Common myeloid progenitor, CD34-positive (primary cell): ENCODE results near the gene ADPRHL1.

Experiments
- CTCF ChIA-PET: fragments of 350-600 bp; sonication (Branson Sonifier 250); formaldehyde crosslinking; loops from one replicate; lab custom pipeline; 2021; ENCODE audit warnings: antibody characterized with exemption; lab: Charles Lee
- POLR2A ChIA-PET: fragments of 350-600 bp; sonication (Branson Sonifier 250); formaldehyde crosslinking; loops from one replicate; lab custom pipeline; 2021; ENCODE audit warnings: antibody characterized with exemption; lab: Charles Lee
- DNase-seq, 3 donors: peaks; one replicate each; pipeline versions ENCODE4 v3.0.0 to v3.0.0-alpha.2; 2013
- H3K27ac ChIP-seq, 2 experiments: 1 replicate in 1 of 2; 2 replicates in 1 of 2; pipeline ENCODE4 v1.7.0; 2013; ENCODE audit warnings: inconsistent platforms in 2 of 2, low read length in 2 of 2, mild to moderate bottlenecking in 2 of 2, low read depth in 1 of 2, moderate library complexity in 1 of 2; ENCODE audit not compliant: severe bottlenecking in 2 of 2, insufficient read depth in 1 of 2, poor library complexity in 1 of 2
- H3K27me3 ChIP-seq, 5 experiments: replicated peaks in 2 of 5; 1 replicate in 3 of 5; 2 replicates in 2 of 5; pipeline versions ENCODE4 v1.6.1 to v1.7.0; 2013; ENCODE audit warnings: low read length in 4 of 5, mild to moderate bottlenecking in 2 of 5, moderate library complexity in 2 of 5, inconsistent platforms in 1 of 5; ENCODE audit not compliant: insufficient read depth in 5 of 5, control insufficient read depth in 4 of 5
- H3K36me3 ChIP-seq, 4 experiments: 1 replicate in 2 of 4; 2 replicates in 2 of 4; pipeline versions ENCODE4 v1.6.1 to v1.7.0; 2013; ENCODE audit warnings: low read length in 3 of 4, control low read depth in 1 of 4, mild to moderate bottlenecking in 1 of 4; ENCODE audit not compliant: control insufficient read depth in 4 of 4, insufficient read depth in 4 of 4
- H3K4me1 ChIP-seq, 4 experiments: 1 replicate in 3 of 4; 2 replicates in 1 of 4; pipeline versions ENCODE4 v1.6.1 to v1.7.1; 2013; ENCODE audit warnings: low read length in 3 of 4, mild to moderate bottlenecking in 3 of 4, control low read depth in 1 of 4, inconsistent platforms in 1 of 4, moderate library complexity in 1 of 4; ENCODE audit not compliant: control insufficient read depth in 4 of 4, insufficient read depth in 4 of 4; ENCODE audit errors: control extremely low read depth in 1 of 4
- H3K4me3 ChIP-seq, 7 experiments: 1 replicate in 4 of 7; 2 replicates in 3 of 7; pipeline versions ENCODE4 v1.5.1 to v1.7.0; 2013; ENCODE audit warnings: mild to moderate bottlenecking in 7 of 7, low read length in 6 of 7, moderate library complexity in 6 of 7, inconsistent platforms in 2 of 7, low read depth in 2 of 7, control low read depth in 1 of 7; ENCODE audit not compliant: insufficient read depth in 4 of 7, control insufficient read depth in 1 of 7; ENCODE audit errors: extremely low read depth in 1 of 7
- H3K9me3 ChIP-seq, 5 experiments: 1 replicate in 4 of 5; 2 replicates in 1 of 5; pipeline versions ENCODE4 v1.6.1 to v1.7.1; 2013; ENCODE audit warnings: low read length in 4 of 5, mild to moderate bottlenecking in 2 of 5, inconsistent platforms in 1 of 5, low read depth in 1 of 5, moderate library complexity in 1 of 5; ENCODE audit not compliant: control insufficient read depth in 4 of 5, insufficient read depth in 2 of 5; ENCODE audit errors: control extremely low read depth in 1 of 5
- WGBS: methylation state at CpG from one replicate; pipeline ENCODE4 v1.1.5; 2013; ENCODE audit not compliant: insufficient coverage; 5-methylcytosine and 5-hydroxymethylcytosine counted together

Gene ADPRHL1

DNA sequence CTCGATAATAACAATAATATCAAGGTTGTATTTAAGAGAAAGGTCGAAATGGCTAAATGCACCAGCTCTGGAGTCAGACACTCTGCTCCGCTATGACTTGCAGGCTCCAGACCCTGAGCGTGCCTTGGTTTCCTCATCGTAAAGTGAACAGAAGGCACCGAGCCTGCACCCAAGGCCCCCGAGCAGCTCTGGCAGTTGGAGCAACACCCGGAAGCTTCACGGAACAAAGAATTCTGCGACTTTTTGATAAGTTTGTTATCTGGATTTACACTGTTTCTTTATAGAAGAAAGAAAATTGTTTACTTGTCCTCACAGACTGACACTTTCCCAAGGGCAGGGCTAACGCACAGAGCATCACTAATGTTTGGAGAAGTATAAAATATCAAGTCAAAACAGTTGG is 93.7 kb downstream of the ADPRHL1 start:
- H3K4me1 ChIP-seq, result peaks cover 0 to 15% (median 10%) of the 10 kb centered on the region in 4 experiments
- no peaks in the 10 kb centered on the region for H3K36me3 ChIP-seq
- no peaks in the 10 kb centered on the region for H3K9me3 ChIP-seq
- ChIA-PET POLR2A (interaction anchor here (0.5 kb wide), 1 partner anchor 808 kb away, joined by 3 read pairs; no protein-coding TSS in a partner anchor), CTCF (interaction anchor here (0.7 kb wide), 1 partner anchor 24 kb away, joined by 3 read pairs; no protein-coding TSS in a partner anchor)
- H3K27me3 ChIP-seq, result peaks cover 0 to 44% (median 23%) of the 10 kb centered on the region in 5 experiments
- H3K27ac ChIP-seq, result no peak overlapping the region
- DNase-seq, result peak in 1 of 3 donors; percentile 13
- 84% methylated on average over 7 of the region's 11 CpGs for WGBS
- no peak overlapping the region for H3K4me3 ChIP-seq

DNA sequence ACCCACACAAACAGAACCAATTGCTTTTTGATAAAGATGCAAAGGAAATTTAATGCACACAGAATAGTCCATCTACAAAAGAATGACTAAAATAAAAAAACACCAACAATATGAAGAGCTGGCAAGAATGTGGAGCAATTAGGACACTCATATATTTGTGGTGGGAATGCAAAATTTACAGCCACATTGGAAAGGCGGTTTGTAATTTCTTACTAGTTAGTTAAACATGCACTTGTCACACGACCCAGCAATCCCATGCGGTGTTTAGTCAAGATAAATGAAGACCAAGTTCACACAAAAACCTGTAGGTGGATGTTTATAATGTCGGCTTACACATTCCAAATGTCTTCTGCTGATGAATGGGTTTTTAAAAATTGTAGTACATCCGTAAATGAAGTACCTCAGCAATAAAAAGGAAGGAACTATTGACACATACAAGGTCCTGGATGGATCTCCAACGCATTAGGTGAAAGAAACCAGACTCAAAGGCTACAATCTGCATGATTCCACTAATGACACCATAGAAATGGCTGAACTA is 94.6 kb downstream of the ADPRHL1 start:
- no peaks in the 10 kb centered on the region for H3K36me3 ChIP-seq
- 90% methylated on average over 6 of the region's 6 CpGs for WGBS
- H3K4me3 ChIP-seq, result no peak overlapping the region
- no peak overlapping the region for H3K27ac ChIP-seq
- H3K9me3 ChIP-seq, result no peaks in the 10 kb centered on the region
- CTCF ChIA-PET, result interaction anchor here (0.7 kb wide), 1 partner anchor 23 kb away, joined by 3 read pairs; no protein-coding TSS in a partner anchor
- peaks cover 0 to 10% (median 7%) of the 10 kb centered on the region in 4 experiments for H3K4me1 ChIP-seq
- H3K27me3 ChIP-seq, result peaks cover 0 to 41% (median 23%) of the 10 kb centered on the region in 5 experiments
- POLR2A ChIA-PET, result interaction anchor here (0.5 kb wide), 1 partner anchor 809 kb away, joined by 3 read pairs; no protein-coding TSS in a partner anchor
- no peak for DNase-seq

DNA sequence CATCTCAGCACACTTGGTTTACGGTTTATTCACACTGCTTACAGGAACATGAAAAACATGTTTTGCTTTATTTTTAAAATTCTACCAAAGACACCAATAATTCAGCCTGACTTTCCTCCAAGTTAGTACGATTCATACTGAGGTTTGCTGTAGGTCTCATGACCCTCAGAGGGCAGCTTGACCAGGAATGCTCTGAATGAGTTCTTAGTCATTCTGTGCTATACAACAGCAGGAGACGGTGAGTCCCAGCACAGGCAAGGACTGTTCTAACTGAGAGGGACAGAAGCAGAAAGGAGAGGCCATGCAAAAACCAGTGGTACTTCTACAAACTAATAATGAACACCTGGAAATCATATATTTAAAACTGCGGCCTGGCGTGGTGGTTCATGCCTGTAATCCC is 95.8 kb downstream of the ADPRHL1 start:
- H3K27ac ChIP-seq, result no peak overlapping the region
- no peaks in the 10 kb centered on the region for H3K9me3 ChIP-seq
- peaks cover 0 to 6% (median 4%) of the 10 kb centered on the region in 4 experiments for H3K4me1 ChIP-seq
- no peak for DNase-seq
- ChIA-PET POLR2A (no interaction called here), CTCF (no interaction called here)
- H3K36me3 ChIP-seq, result no peaks in the 10 kb centered on the region
- H3K4me3 ChIP-seq, result no peak overlapping the region
- WGBS, result 96% methylated on average over 5 of the region's 5 CpGs
- peaks cover 0 to 30% (median 19%) of the 10 kb centered on the region in 5 experiments for H3K27me3 ChIP-seq

DNA sequence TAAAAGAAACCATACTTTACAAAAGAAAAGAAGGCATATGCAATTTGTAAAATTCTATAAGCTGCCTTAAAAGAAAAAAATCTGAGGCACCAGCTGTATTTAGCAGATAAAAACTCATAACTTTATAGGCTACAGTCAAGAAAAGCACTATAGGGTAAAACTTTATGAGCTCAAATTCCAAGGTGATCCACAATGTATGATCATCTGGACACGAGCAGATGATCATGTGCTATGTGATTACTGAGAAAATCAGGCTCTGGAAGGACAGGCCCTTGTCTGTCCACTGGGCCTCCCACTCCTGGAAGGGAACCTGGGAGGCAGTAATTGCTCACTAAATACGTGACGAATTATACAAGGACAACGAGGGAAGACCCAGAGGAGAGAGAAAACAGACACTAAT is 96.7 kb downstream of the ADPRHL1 start:
- Histone ChIP-seq H3K4me1 (peaks cover 0 to 6% (median 4%) of the 10 kb centered on the region in 4 experiments), H3K27ac (no peak overlapping the region), H3K27me3 (peaks cover 0 to 23% (median 14%) of the 10 kb centered on the region in 5 experiments), H3K9me3 (no peaks in the 10 kb centered on the region), H3K36me3 (no peaks in the 10 kb centered on the region), H3K4me3 (no peak overlapping the region)
- POLR2A ChIA-PET, result no interaction called here
- CTCF ChIA-PET, result interaction anchor here (1.3 kb wide), 1 partner anchor 33 kb away, joined by 3 read pairs; no protein-coding TSS in a partner anchor
- WGBS, result 56% methylated on average over 3 of the region's 4 CpGs
- no peak for DNase-seq

DNA sequence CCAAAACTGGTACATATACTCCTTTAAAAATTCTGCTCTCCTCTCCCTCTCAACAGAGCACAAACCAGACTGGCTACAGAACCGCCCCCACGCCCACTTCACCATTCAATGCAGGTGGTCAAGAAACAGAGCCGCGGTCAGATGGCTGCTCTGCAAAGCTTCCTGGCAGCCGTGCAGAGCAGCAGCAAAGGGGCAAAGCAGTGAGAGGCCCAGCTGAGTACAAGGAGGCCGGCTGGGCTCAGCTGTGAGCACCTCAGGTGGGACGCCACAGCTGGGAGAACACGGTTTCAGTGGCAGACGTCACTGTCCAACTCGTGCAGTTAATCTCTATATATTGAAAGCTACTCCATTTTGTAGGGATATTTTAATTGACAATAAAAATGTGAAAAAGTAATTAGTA is 97.7 kb downstream of the ADPRHL1 start:
- ChIA-PET CTCF (interaction anchor here (1.3 kb wide), 1 partner anchor 32 kb away, joined by 3 read pairs; no protein-coding TSS in a partner anchor), POLR2A (no interaction called here)
- no peak for DNase-seq
- Histone ChIP-seq H3K4me3 (no peak overlapping the region), H3K27ac (no peak overlapping the region), H3K4me1 (no peaks in the 10 kb centered on the region), H3K36me3 (no peaks in the 10 kb centered on the region), H3K27me3 (peaks cover 0 to 18% (median 8%) of the 10 kb centered on the region in 5 experiments), H3K9me3 (no peaks in the 10 kb centered on the region)
- 93% methylated on average over 6 of the region's 10 CpGs for WGBS

DNA sequence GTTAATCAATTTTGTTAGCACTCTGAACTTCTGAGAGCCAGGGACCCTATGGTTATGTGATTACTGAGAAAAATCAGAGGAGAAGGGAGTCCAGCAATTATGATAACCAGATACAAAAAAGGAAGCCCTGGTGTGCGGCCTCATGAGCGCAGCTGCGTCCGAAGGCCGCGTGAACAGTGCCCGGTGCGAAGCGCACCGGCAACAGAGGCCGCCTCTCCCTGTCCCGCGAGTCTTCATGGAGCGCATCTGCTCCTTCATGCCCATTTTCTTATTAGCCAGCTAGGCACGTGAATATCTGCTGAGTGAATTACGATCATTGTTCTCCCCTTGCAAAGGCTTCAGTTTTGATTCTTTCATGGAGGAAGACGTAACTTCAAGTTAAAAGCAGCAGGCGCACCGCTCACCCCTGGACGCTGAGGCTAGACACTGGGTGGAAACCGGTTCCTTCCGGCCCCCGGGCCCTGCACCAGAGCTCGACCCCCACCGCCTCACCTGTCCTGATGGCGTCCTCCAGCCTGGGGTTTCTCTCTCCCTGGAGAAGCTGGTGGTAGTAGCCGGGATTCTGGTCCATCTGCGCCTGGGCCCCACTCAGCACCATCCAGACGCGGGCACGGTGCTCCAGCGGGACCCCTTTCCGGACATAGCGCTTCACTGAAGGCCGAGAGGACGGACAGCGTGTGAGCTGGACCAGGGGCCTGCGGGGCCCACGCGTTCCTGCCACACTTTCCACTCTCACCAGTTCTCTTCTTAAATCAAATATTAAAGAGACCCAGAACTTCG is 98.3 kb downstream of the ADPRHL1 start:
- Histone ChIP-seq H3K27me3 (peaks cover 0 to 12% (median 6%) of the 10 kb centered on the region in 5 experiments), H3K9me3 (no peaks in the 10 kb centered on the region), H3K36me3 (no peaks in the 10 kb centered on the region), H3K27ac (no peak overlapping the region), H3K4me3 (no peak overlapping the region), H3K4me1 (no peaks in the 10 kb centered on the region)
- 98% methylated on average over 39 of the region's 41 CpGs for WGBS
- no peak for DNase-seq
- POLR2A ChIA-PET, result no interaction called here
- CTCF ChIA-PET, result interaction anchor here (1.3 kb wide), 1 partner anchor 31 kb away, joined by 3 read pairs; no protein-coding TSS in a partner anchor
